Pancreas (tissue), 10 donors: Measurements from ENCODE around the gene DCAKD. TPM values are rescaled to one million over a fixed set of nuclear protein-coding genes. Genes with fewer than 3 reads are reported as not detected.

Experiments
- ATAC-seq, 4 donors: fragments of 200-7000 bp; cut with Tn5 transposase; one replicate each; pipeline versions ENCODE4 v1.8.0 to v1.9.1; 2020; ENCODE audit warnings: mild to moderate bottlenecking in 4 of 4, moderate library complexity in 4 of 4
- DNase-seq, 6 donors: peaks; one replicate each; pipeline ENCODE4 v3.0.0-alpha.2; 2020
- FAIRE-seq: peaks from 2 replicates; lab custom pipeline; 2012; peaks lifted over from hg19 to GRCh38; lab: Jason Lieb, UNC
- H3K27ac ChIP-seq, 4 donors: fragments of 200-600 bp; sonication (generic); 1 replicate in 3 of 4; 2 replicates in 1 of 4; pipeline versions ENCODE4 v1.5.0 to v1.8.0; 2020
- H3K27me3 ChIP-seq, 4 donors: fragments of 200-600 bp; one replicate each; pipeline ENCODE4 v1.8.0; 2021
- H3K36me3 ChIP-seq, 3 donors: fragments of 200-600 bp; sonication (generic) in 1 of 3; one replicate each; pipeline versions ENCODE4 v1.5.0 to v1.8.0; 2020 to 2021
- H3K4me1 ChIP-seq, 3 donors: fragments of 200-600 bp; one replicate each; pipeline ENCODE4 v1.8.0; 2021
- H3K4me3 ChIP-seq, 4 donors: fragments of 200-600 bp; sonication (generic) in 2 of 4; one replicate each; pipeline versions ENCODE4 v1.5.0 to v1.8.0; 2020 to 2021
- H3K9me3 ChIP-seq, 4 donors: fragments of 200-600 bp; one replicate each; pipeline ENCODE4 v1.8.0; 2021
- WGBS, 2 donors: extraction: QIAGEN DNeasy Blood & Tissue Kit; methylation state at CpG; one replicate each; pipeline ENCODE4 v1.1.7; 2013; 5-methylcytosine and 5-hydroxymethylcytosine counted together
- intact Hi-C, 3 donors: fragments of 100-400 bp; cut with DNase I; formaldehyde crosslinking; loops; one replicate each; pipeline versions ENCODE4 v1.11.1 to v1.14.2; 2022
- polyA plus RNA-seq, 2 donors: library from polyadenylated mRNA; stranded (reverse); fragments of 200-250 nt; gene quantifications; one replicate each; pipeline ENCODE4 v1.2.3, GENCODE V29; 2013
- total RNA-seq, 6 donors: library from RNA; stranded (reverse); fragmentation: NEBNext Ultra II Directional in 4 of 6; extraction: Animal tissue kit (Norgen Biotek cat#: 25700) in 4 of 6; gene quantifications; one replicate each; pipeline versions ENCODE4 v1.2.1 to v1.2.4, GENCODE V29; 2021 to 2023
- TF ChIP-seq, protein P1 (sequence below), 4 donors: fragments of 200-600 bp; sonication (generic) in 3 of 4; IDR thresholded peaks; one replicate each; pipeline versions ENCODE4 v1.5.0 to v1.8.0; 2021; ENCODE audit warnings: antibody characterized with exemption in 4 of 4
- donor health status: healthy with polysubstance abuse.
- donor health status: DM: no; HTN: no; CAD: no; lungs with moderate emphysema.
- donor health status: DM: no; HTN: no; CAD: no.
- donor health status: control.
- donor health status: control.
- donor health status: Bipolar disorder and iron deficiency.
- donor health status: DM: yes; HTN: yes; CAD: no.
- donor health status: DM: no; HTN: no; CAD: no.
- donor health status: DM: no; HTN: no; CAD: no.
- donor health status: DM: yes; HTN: yes; CAD: no.

The DCAKD gene
- total and polyA plus RNA-seq, 8 donors, result 9.3 to 19.2 (median 12.1) TPM

DNA sequence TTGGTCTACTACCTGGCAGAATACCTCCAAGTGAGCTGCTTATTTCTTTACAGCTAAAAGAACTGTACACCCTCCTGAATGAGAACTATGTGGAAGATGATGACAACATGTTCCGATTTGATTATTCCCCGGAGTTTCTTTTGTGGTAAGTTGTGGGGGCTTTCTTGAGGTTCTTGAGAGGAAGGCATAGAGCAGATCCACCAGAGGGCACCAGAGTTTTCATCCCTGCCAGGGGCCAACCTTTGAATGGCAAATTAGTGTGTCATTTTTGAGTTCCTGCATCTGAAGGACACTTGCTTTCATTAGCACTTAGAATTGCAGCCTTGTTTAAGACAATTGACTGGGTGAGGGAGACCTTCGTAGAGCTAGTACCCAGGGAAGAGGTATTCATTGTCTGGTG is 44.7 kb upstream of the DCAKD start:
- FAIRE-seq, result no peak
- TF ChIP-seq, protein P1, sequence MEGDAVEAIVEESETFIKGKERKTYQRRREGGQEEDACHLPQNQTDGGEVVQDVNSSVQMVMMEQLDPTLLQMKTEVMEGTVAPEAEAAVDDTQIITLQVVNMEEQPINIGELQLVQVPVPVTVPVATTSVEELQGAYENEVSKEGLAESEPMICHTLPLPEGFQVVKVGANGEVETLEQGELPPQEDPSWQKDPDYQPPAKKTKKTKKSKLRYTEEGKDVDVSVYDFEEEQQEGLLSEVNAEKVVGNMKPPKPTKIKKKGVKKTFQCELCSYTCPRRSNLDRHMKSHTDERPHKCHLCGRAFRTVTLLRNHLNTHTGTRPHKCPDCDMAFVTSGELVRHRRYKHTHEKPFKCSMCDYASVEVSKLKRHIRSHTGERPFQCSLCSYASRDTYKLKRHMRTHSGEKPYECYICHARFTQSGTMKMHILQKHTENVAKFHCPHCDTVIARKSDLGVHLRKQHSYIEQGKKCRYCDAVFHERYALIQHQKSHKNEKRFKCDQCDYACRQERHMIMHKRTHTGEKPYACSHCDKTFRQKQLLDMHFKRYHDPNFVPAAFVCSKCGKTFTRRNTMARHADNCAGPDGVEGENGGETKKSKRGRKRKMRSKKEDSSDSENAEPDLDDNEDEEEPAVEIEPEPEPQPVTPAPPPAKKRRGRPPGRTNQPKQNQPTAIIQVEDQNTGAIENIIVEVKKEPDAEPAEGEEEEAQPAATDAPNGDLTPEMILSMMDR (IDR thresholded peaks at IDR 0.05), result no peak
- WGBS, 2 donors, result 71 to 73% methylated on average over 3 of the region's 3 CpGs
- no peak overlapping the region for H3K27ac ChIP-seq
- H3K4me1 ChIP-seq, result peaks cover 0 to 7% (median 0%) of the 10 kb centered on the region in 3 donors
- peaks cover 0 to 49% (median 46%) of the 10 kb centered on the region in 3 donors for H3K36me3 ChIP-seq
- ATAC-seq, result no peak
- H3K27me3 ChIP-seq, result no peaks in the 10 kb centered on the region
- intact Hi-C loops, result loop anchor here in 1 of 3 donors (10.0 kb wide), 1 partner anchor 181 kb away; the partner anchor contains the start of gene GFAP
- DNase-seq, result no peak
- no peak overlapping the region for H3K4me3 ChIP-seq
- H3K9me3 ChIP-seq, result no peaks in the 10 kb centered on the region

DNA sequence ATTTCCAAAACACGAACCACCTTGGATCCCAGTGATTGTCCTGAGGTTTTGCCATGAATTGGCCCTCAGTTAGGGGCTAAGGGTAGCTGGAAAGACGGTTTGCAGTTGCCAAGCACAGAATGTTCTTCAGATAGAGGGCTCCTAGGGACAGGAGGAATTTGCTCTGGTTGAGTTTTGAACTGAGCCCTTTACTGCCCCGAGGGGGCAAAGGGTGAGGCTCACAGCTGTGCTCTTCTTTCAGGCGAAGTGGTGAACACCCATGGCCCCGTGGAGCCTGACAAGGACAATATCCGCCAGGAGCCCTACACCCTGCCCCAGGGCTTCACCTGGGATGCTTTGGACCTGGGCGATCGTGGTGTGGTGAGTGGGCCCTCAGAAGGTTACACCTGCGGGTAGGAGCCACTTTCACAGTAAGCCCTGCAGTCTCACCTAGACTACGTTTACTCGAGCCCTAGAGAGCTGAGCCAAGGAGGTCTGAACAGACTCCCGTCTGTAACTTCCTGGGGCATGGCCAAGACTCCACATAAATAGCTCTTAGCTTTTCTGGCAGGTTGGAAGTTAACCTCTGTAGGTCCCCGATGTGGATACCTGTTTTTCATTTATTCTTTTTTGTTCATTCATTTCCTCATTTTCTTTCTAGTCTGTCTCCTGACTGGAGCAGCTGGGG is 42.1 kb upstream of the DCAKD start:
- 69% methylated on average over 13 of the region's 13 CpGs for WGBS, 2 donors
- H3K4me1 ChIP-seq, result peaks cover 0 to 7% (median 0%) of the 10 kb centered on the region in 3 donors
- no peaks in the 10 kb centered on the region for H3K27me3 ChIP-seq
- ATAC-seq, result peak in 2 of 4 donors; percentile 17 to 38
- intact Hi-C loops, result loop anchor here in 1 of 3 donors (10.0 kb wide), 1 partner anchor 179 kb away; the partner anchor contains the start of gene GFAP
- H3K4me3 ChIP-seq, result no peak overlapping the region
- no peak for FAIRE-seq
- H3K27ac ChIP-seq, result peak overlapping the region in 3 of 4 donors; percentile 20 to 73 (median 52)
- DNase-seq, result no peak
- H3K9me3 ChIP-seq, result no peaks in the 10 kb centered on the region
- TF ChIP-seq, protein P1 (IDR thresholded peaks at IDR 0.05), result no peak
- peaks cover 0 to 47% (median 38%) of the 10 kb centered on the region in 3 donors for H3K36me3 ChIP-seq

DNA sequence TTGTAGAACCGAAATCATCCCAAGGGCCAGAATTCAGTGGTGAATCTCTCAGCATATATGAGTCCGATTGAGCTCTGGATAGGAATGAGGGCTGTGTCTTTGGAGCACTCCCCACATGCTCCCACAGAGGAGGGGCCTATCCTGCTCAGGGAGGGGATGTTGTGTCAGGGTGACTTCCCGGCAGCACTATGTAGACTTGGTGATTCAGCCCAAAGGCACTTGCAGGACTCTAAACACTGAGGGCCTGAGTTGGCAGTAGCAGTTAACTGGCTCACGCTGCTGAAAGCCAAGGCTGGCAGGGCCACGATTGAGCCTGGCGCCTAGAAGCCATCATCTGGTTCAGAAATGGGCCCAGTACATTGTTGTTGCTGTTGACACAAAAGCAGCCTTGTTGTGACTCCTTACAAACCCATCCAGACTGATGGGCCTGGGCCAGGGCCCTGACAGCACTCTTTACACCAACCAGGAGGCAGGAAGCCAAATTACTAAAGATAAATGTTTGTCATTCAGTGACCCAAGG is 41.5 kb upstream of the DCAKD start:
- intact Hi-C loops, result loop anchor here in 1 of 3 donors (10.0 kb wide), 1 partner anchor 178 kb away; the partner anchor contains the start of gene GFAP
- peak overlapping the region in 3 of 4 donors; percentile 20 to 73 (median 52) for H3K27ac ChIP-seq
- no peak overlapping the region for H3K4me3 ChIP-seq
- WGBS, 2 donors, result 63 to 77% methylated on average over 6 of the region's 6 CpGs
- H3K4me1 ChIP-seq, result peaks cover 0 to 7% (median 0%) of the 10 kb centered on the region in 3 donors
- H3K9me3 ChIP-seq, result no peaks in the 10 kb centered on the region
- TF ChIP-seq, protein P1 (IDR thresholded peaks at IDR 0.05), result no peak
- H3K27me3 ChIP-seq, result no peaks in the 10 kb centered on the region
- H3K36me3 ChIP-seq, result peaks cover 0 to 44% (median 38%) of the 10 kb centered on the region in 3 donors
- DNase-seq, result peak in 5 of 6 donors; percentile 44 to 56 (median 54)
- FAIRE-seq, result peak; percentile 78
- ATAC-seq, result peak; percentile 70 to 93 (median 90)

DNA sequence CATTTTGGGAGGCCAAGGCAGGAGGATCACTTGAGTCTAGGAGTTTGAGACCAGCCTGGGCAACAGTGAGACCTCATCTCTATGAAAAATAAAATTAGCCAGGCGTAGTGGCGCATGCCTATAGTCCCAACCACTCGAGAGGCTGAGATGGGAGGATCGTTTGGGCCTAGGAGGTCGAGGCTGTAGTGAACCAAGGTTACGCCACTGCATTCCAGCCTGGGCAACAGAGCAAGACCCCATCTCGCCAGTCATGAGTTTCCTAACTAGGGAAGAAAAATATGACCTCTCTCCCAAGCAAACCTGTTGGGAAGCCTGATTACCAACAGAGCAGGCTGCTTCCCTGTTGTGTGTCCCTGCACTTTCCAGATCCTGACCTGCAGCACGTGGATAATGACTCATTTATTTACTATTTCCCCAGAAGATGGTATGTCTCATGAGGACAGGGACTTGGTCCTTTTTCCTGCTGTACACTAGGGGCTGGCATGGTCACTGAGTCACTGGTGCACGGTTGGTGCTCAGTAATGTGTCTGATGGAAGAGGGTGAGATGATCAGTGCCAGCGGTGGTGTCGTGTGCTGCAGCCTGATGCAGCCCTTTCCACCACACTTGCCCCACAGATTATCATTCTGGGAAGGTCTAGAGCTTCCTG is 40.5 kb upstream of the DCAKD start:
- ATAC-seq (no peak), FAIRE-seq (no peak), DNase-seq (no peak)
- Histone ChIP-seq H3K27me3 (no peaks in the 10 kb centered on the region), H3K4me1 (peaks cover 0 to 7% (median 0%) of the 10 kb centered on the region in 3 donors), H3K27ac (peak overlapping the region in 2 of 4 donors; percentile 52 to 73), H3K9me3 (no peaks in the 10 kb centered on the region), H3K36me3 (peaks cover 0 to 44% (median 40%) of the 10 kb centered on the region in 3 donors), H3K4me3 (no peak overlapping the region)
- TF ChIP-seq, protein P1 (IDR thresholded peaks at IDR 0.05), result no peak
- 88 to 94% methylated on average over 11 of the region's 11 CpGs for WGBS, 2 donors
- intact Hi-C loops, result loop anchor here in 1 of 3 donors (10.0 kb wide), 1 partner anchor 177 kb away; the partner anchor contains the start of gene GFAP
